GM21723 (cell line): ENCODE results near the gene EDIL3.
"Not testable (repeated sequence)": the region's sequence is repeated elsewhere in the genome, so short reads cannot be mapped to it uniquely, and the experiment has no call there.

Experiments
- ATAC-seq: cut with Tn5 transposase; IDR thresholded peaks from one replicate; pipeline ENCODE4 v1.9.1; 2021; ENCODE audit warnings: mild to moderate bottlenecking, moderate library complexity; ENCODE audit not compliant: unreplicated experiment

The EDIL3 gene

GRCh38 chr5:84378961-84379360, 5.7 kb downstream of the EDIL3 start:
- ATAC-seq: no peak

DNA sequence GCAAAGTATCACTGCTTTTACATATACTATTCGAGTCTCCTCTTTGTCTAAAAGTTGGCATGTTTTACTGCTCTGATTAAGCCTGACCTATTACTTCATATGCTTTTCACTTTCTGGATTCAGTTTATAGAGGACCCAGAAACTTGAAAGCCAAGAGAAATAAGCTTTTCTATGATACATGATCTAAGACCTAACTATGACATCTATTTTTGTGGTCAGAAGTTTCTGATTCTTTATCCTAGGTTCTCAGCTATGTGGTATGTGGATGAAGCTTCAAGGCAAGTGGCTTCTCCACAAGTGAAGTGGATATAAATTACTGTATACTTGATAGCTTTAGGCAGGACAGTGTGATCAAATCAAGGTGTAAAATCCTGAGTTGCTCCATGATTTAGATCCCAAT, 6.3 kb downstream of the EDIL3 start:
- no peak for ATAC-seq

DNA sequence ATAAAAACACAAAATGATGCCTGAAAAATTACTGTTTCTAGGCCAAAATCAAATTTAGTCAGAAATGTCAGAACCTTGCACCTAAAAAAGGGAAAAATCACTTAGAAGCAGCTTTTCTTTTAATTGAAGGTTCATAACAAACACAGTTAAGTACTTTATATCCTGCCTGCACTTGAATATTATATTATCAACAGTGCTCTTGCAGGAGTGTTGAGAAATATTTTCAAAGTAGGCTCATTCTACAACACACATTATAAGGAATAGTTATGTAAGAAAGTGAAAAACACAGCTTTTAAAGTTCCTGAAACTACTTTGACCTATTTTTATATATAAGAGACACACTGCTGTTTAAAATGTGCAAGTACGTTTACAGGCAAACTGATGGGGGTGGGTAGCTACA, 8.3 kb downstream of the EDIL3 start:
- ATAC-seq: no peak

- no peak for ATAC-seq
These were observed 10.1 kb downstream of the EDIL3 start for GRCh38 chr5:84374568-84374967.

GRCh38 chr5:84373506-84373905, 11.2 kb downstream of the EDIL3 start:
- ATAC-seq: no peak

- no peak for ATAC-seq
These were observed 12.5 kb downstream of the EDIL3 start for GRCh38 chr5:84372066-84372695.

DNA sequence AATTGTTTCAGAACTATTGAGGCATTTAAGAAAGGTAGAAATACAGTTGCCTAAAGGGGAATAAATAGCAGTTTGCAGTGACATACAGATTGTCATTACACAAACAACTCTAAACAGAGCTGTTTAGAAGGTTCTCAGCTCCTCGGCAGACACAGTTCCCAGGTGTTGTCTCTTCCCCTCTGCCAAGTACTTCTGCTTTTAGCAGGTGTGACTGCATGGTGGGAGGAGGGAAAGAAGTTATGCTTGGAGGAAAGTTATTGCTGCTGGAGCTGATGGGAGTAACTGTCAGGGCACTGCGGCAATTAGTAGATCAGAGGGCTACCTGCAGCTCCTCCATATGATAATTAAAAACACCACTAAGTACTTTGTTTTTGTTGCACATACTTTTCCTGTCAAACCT, 14.5 kb downstream of the EDIL3 start:
- no peak for ATAC-seq

DNA sequence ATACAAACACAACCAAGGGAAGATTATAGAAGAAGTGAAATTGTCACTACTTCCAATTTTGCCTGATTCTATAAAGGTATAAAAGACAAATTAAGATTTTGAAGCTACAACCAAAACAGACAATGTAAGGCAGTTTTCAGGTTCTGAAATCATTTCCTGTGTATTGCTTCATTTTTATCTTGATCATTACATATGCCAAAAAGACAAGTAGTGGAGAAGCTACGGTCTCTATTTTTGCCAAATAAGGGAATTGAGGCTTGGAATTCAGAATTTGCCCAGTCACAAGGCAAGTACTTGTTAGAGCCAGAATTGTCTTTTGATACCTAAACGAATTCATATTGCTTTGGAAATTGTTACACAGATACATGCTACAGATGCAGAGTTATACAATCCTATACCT, 20.6 kb downstream of the EDIL3 start:
- no peak for ATAC-seq

DNA sequence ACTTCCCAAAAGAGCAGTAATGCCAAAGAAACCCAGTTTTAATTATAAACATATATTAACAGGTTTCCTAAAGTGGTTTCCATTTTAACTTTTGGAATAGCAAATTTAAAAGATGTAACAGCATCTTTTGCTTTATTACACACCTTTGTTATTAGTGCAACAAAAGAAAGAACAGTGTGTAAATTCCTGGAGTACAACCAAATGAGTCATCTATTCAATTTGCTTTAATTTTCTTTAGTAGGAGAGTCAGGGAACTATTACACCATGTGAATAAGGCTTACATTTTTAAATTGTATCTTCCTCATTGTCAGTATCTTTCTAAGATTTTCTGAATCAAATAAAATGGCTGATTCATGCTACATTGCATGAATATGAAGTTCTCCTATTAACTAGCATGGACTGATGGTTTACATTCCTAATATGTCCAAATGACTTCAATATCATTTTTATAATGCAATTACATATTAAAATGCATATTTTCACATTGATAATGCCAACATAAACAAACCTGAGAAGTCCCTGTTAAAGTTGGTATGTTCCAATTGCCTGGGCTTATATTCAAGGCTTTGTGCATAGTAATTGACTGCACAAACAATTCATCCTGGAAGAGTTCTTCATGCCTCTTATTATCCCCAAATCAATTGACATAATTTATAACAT, 22.5 kb downstream of the EDIL3 start:
- no peak for ATAC-seq

DNA sequence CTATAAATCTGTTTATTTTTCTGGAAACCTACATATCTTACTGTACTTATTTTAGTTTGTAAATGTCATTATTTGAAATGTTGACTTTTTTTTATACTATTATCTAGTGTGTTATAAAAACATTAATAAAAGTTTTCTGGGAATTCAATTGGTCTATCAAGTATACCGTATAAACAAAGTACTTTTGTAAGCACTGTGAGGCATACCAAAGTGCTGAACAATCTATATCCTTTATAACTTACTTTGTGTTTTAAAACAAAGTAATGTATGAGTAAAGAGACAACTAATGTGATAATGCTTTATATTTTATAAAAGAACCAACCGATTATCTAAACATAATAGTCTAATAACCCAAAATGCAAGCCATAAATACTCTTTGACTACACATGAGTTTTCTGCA, 23.1 kb downstream of the EDIL3 start:
- no peak for ATAC-seq

GRCh38 chr5:84360056-84360455, 24.6 kb downstream of the EDIL3 start:
- ATAC-seq: no peak

DNA sequence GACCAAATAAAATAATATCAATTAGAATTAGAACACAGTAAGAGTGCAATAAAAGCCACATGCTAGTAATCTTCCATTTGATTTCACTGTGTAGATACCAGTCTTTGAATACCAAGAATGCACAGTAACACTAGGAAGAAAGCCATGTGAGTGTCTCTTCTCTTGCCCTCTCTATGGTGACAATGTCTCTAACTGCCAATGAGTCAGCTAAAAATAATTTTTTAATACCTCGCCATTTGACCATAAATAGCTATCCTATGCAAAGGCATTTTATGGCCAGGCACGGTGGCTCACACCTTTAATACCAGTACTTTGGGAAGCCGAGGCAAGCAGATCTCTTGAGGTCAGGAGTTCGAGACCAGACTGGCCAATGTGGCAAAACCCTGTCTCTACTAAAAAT, 30.6 kb downstream of the EDIL3 start:
- no peak for ATAC-seq

DNA sequence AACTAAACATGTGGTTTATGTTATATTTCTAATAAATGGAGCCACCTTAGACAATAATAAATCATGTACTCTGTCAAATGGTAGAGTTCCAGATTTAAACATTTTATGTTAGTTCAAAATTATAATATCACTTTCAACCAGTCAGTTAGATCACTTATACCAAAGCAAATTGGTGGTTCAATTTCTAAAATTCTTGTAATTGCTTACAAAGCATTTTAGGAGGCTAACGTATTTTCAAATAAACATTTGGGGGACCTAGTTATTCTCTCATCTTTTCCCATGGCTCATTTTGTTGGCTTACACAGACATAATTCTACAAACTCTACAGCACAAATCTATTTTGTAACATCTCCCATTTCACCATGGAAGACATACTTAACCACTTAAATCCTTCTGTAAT, 39.9 kb downstream of the EDIL3 start:
- no peak for ATAC-seq

GRCh38 chr5:84343171-84343570, 41.5 kb downstream of the EDIL3 start:
- ATAC-seq: no peak

GRCh38 chr5:84332106-84332505, 52.6 kb downstream of the EDIL3 start:
- ATAC-seq: no peak

DNA sequence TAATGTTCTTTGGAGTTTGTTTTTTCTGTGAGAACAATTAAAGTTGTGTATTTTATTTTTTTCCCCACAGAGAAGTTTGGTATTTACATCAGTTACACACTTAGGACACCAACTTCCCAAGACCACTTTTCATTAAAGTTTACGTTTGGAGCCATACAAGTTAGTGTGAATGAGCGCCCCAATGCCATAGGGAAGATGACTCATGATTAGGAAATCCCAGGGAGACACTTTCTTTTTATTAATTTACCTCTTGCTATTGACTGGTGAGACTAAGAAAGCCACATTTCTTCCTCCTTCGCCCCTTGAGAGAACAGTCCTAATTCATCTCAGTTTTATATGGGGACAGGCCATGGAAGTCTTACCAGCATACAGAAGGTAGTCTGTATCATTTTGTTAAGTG, 57.1 kb downstream of the EDIL3 start:
- no peak for ATAC-seq

DNA sequence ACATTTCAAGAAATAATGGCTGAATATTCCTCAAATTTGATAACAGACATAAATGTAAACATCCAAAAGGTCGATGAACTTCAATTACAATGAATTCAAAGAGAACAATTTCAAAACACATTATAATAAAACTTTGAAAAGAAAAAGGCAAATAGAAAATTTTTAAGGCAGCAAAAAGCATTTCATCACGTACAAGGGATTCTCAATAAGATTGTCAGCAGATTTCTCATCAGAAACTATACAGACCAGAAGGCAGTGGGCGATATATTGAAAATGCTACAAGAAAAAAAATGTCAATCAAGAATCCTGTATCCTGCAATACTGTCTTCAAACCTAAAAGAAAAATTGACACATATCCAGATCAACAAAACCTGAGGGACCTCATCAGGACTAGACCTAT, 62.0 kb downstream of the EDIL3 start:
- no peak for ATAC-seq

DNA sequence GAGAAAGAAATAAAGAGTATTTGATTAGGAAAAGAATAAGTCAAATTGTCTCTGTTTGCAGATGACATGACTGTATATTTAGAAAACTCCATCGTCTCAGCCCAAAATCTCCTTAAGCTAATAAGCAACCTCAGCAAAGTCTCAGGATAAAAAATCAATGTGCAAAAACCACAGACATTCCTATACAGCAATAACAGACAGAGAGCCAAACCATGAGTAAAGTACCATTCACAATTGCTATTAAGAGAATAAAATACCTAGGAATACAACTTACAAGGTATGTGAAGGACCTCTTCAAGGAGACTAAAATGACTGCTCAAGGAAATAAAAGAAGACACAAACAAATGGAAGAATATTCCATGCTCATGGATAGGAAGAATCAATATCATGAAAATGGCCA, 66.9 kb downstream of the EDIL3 start:
- not testable (repeated sequence) for ATAC-seq

DNA sequence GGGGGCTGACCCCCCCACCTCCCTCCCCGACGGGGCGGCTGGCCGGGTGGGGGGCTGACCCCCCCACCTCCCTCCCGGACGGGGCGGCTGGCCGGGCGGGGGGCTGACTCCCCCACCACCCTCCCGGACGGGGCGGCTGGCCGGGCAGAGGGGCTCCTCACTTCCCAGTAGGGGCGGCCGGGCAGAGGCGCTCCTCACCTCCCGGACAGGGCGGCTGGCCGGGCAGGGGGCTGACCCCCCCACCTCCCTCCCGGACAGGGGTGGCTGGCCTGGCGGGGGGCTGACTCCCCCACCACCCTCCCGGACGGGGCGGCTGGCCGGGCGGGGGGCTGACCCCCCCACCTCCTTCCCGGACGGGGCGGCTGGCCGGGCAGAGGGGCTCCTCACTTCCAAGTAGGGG, 72.4 kb downstream of the EDIL3 start:
- not testable (repeated sequence) for ATAC-seq

DNA sequence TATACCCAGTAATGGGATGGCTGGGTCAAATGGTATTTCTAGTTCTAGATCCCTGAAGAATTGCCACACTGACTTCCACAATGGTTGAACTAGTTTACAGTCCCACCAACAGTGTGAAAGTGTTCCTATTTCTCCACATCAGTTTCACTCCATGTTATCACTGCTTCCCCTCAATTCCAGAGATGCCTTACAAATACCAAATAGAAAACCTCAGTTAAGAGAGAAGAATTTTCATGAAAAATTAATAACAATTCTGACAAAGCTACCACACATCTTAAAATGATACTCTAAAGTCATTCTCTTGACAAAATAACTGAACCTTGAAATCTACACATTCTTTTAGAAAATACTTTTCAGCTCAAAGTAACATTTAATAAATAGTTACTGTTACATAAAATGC, 74.8 kb downstream of the EDIL3 start:
- ATAC-seq: not testable (repeated sequence)

DNA sequence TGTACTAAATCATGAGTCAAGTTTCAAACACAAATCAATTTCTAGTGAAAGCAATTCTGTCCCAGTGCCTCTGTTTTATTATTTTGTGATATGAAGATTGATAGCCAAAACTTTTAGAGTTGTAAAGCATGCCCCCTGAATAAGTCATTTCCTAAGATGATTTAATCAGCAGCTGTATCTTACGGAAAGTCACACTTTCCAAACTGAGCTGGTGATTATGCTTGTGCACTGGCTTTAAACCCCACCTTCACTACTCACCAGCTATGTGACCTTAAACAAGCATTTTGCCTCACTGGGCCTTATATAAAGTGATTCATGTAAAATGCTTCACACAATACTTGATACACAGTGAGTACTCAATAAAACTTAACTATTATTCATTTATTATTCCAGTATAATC, 78.1 kb downstream of the EDIL3 start:
- ATAC-seq: no peak

DNA sequence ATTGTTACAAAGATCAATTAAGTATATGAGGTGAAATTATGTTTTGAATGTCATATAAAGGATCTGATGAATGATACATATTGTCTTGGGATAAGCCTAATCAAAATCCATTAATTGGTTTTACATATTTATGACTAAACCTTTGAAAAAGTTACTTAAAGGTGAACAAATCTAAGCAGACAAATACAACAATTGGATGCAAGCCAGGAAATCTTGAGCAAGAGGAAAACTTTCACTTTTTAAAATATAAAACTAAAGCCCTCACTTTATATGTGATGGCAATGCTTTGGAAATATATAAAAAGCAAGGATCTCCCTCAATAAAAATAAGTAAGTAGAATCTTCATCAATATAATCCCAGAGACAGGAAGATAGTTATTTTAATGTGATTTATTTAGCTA, 80.1 kb downstream of the EDIL3 start:
- no peak for ATAC-seq

DNA sequence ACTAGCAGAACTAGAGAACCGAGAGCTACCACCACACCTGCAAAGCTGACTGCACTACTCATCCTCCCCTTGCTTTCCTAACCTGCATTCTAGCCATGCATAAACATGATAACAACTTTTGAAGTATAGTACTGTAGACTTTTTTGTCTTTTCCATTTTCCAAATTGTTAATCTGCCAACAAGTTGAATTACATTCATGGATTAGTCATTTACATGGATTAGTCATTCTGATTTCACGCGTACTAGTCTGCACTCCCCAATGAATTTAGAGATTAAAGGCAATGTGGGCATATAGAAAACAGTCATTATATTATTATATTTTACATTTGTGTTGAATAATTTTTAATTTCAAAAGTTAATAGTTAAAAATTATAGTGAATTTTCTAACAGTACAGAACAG, 81.4 kb downstream of the EDIL3 start:
- no peak for ATAC-seq
